Astrocyte of the cerebellum (primary cell): ENCODE results near the gene BLZF1.
"Not testable (repeated sequence)": the region's sequence is repeated elsewhere in the genome, so short reads cannot be mapped to it uniquely, and the experiment has no call there.

Experiments
- DNase-seq: peaks from one replicate; pipeline ENCODE4 v3.0.0-alpha.2; 2011; ENCODE audit warnings: low read depth
- H3K4me3 ChIP-seq: 2 replicates; pipeline ENCODE4 v1.5.1; 2011; ENCODE audit warnings: mild to moderate bottlenecking, low read depth, low read length, moderate library complexity
- in situ Hi-C: cut with HindIII; loops from 2 replicates; pipeline ENCODE4 v1.10.0; 2017; ENCODE audit warnings: low sequenced_read_pairs
- TF ChIP-seq, protein P1 (sequence below): IDR thresholded peaks from 2 replicates; pipeline ENCODE4 v1.5.1; 2012; ENCODE audit warnings: low read length, low read depth, moderate library complexity, mild to moderate bottlenecking; ENCODE audit errors: missing control alignments

Gene BLZF1

DNA sequence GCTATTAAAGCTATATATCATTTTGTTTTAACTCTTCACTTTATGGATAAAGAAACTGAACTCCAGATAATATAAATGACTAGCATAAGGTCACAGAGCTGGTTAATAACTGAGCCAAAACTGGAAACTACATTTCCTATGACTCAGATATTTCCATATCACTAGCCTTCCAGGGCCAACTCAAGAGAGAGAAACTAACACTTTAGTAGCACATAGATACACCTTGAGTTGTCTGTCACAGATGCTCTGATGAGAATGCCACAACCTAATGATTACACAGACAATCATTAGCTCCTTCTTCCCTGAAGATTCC lies 41.1 kb upstream of the BLZF1 start:
- H3K4me3 ChIP-seq: no peak overlapping the region
- in situ Hi-C loops: loop anchor here (25.0 kb wide), 1 partner anchor 715 kb away; no protein-coding TSS in a partner anchor
- TF ChIP-seq, protein P1, sequence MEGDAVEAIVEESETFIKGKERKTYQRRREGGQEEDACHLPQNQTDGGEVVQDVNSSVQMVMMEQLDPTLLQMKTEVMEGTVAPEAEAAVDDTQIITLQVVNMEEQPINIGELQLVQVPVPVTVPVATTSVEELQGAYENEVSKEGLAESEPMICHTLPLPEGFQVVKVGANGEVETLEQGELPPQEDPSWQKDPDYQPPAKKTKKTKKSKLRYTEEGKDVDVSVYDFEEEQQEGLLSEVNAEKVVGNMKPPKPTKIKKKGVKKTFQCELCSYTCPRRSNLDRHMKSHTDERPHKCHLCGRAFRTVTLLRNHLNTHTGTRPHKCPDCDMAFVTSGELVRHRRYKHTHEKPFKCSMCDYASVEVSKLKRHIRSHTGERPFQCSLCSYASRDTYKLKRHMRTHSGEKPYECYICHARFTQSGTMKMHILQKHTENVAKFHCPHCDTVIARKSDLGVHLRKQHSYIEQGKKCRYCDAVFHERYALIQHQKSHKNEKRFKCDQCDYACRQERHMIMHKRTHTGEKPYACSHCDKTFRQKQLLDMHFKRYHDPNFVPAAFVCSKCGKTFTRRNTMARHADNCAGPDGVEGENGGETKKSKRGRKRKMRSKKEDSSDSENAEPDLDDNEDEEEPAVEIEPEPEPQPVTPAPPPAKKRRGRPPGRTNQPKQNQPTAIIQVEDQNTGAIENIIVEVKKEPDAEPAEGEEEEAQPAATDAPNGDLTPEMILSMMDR: no peak
- DNase-seq: peak; percentile 16

DNA sequence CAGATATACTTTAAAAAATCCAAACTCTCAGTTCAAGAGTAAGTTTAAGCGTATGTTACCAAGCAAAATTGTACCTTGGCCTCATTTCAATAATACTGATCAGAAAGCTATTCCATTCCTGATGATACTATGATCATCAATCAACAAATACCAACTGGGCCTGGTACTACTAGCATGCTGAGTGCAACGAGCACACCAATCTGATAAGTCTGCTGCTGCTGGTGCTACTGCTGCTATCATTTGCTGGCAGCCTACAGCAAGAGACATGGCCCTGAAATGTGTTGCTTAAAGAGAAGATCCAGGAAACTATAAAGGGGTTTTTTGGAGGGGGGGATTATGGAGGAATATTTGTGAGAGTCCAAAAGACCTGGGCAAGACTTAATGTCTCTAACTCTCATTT lies 40.1 kb upstream of the BLZF1 start:
- DNase-seq: no peak
- TF ChIP-seq, protein P1: no peak
- in situ Hi-C loops: loop anchor here (25.0 kb wide), 1 partner anchor 716 kb away; no protein-coding TSS in a partner anchor
- no peak overlapping the region for H3K4me3 ChIP-seq

DNA sequence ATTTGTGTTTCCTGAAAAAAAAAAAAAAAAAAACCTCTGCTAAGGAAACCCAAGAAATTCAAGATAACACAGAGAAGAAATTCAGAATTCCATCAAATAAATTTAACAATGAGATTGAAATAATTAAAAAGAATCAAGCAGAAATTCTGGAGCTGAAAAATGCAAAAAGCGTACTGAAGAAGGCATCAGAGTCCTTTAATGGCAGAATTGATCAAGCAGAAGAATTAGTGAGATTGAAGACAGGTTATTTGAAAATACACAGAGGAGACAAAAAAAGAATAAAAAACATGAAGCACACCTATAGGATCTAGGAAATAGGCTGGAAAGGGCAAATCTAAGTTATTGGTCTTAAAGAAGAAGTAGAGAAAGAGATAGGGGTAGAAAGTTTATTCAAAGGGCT lies 38.6 kb upstream of the BLZF1 start:
- in situ Hi-C loops: loop anchor here (25.0 kb wide), 1 partner anchor 717 kb away; no protein-coding TSS in a partner anchor
- H3K4me3 ChIP-seq: no peak overlapping the region
- no peak for DNase-seq
- TF ChIP-seq, protein P1: no peak

DNA sequence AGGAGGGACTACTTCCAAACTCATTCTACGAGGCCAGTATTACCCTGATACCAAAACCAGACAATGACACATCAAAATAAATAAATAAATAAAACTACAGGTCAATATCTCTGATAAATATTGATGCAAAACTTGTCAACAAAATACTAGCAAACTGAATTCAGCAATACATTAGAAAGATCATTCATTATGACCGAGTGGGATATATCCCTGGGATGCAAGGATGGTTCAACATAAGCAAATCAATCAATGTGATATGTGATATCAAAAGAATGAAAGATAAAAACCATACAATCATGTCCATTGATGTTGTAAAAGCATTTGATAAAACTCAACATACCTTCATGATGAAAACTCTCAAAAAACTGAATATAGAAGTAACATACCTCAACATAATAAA lies 37.1 kb upstream of the BLZF1 start:
- DNase-seq: no peak
- in situ Hi-C loops: loop anchor here (25.0 kb wide), 1 partner anchor 719 kb away; no protein-coding TSS in a partner anchor
- no peak overlapping the region for H3K4me3 ChIP-seq
- TF ChIP-seq, protein P1: no peak

DNA sequence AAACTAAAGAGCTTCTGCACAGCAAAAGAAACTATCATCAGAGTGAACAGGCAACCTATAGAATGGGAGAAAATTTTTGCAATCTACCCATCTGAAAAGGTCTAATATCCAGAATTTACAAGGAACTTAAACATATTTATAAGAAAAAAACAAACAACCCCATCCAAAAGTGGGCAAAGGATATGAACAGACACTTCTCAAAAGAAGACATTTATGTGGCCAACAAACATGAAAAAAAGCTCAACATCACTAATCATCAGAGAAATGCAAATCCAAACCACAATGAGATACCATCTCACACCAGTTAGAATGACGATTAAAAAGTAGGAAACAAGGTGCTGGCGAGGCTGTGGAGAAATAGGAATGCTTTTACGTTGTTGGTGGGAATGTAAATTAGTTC lies 33.3 kb upstream of the BLZF1 start:
- DNase-seq: not testable (repeated sequence)
- in situ Hi-C loops: loop anchor here (25.0 kb wide), 1 partner anchor 722 kb away; no protein-coding TSS in a partner anchor

DNA sequence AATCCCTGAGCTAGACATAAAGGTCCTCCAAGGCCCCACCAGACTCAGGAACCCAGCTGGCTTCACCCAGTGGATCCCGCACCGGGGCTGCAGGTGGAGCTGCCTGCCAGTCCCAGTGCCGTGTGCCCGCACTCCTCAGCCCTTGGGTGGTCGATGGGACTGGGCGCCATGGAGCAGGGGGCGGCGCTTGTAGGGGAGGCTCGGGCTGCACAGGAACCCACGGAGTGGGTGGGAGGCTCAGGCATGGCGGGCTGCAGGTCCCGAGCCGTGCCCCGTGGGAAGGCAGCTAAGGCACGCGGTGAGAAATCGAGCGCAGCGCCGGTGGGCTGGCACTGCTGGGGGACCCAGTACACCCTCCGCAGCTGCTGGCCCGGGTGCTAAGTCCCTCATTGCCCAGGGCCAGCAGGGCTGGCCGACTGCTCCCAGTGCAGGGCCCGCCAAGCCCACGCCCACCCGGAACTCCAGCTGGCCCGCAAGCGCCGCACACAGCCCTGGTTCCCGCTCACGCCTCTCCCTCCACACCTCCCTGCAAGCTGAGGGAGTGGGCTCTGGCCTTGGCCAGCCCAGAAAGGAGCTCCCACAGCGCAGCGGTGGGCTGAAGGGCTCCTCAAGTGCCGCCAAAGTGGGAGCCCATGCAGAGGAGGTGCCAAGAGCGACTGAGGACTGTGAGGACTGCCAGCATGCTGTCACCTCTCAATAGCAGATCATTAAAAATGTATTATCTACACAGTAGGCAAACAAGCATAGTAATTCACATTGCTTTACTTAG lies 30.9 kb upstream of the BLZF1 start:
- in situ Hi-C loops: loop anchor here (25.0 kb wide), 1 partner anchor 725 kb away; no protein-coding TSS in a partner anchor

More for the DNA sequence above, 33.3 kb upstream of the BLZF1 start:
- H3K4me3 ChIP-seq: not testable (repeated sequence)

DNA sequence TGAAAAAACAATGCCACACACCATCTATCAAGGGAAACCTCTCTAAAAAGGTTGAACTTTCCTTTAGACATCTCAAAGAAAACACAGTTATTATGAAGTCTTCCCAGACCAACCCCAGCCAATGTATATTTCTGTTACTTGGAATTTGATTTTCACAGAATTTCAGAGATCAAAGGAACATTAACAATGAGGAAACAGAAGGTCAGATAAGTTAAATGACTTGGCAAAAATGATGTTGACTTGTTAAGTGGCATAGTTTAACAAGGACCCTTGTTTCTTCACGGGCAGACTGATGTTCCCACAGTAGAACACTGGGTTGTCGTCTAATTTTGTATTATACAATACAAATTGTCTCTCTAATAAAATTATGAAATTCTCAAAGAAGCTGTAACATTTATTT lies 29.4 kb upstream of the BLZF1 start:
- H3K4me3 ChIP-seq: no peak overlapping the region
- DNase-seq: no peak
- in situ Hi-C loops: loop anchor here (25.0 kb wide), 1 partner anchor 726 kb away; no protein-coding TSS in a partner anchor
- TF ChIP-seq, protein P1: no peak

More for the DNA sequence above, 30.9 kb upstream of the BLZF1 start:
- H3K4me3 ChIP-seq, DNase-seq: not testable (repeated sequence)
